Measurements from ENCODE around the gene INPP5F. TPM values are rescaled to one million over a fixed set of nuclear protein-coding genes. Genes with fewer than 3 reads are reported as not detected.
A peak's percentile ranks its signal among the peaks of the same experiment; 100 is the strongest.

Gene INPP5F
- total and polyA plus RNA-seq, 2 of the 13 experiments (the other 11 are each of a cell fraction or from before 2014, with no cell fraction given) = 12.5 to 15.7 TPM

GRCh38 chr10:119872860-119873681 lies 147.2 kb downstream of the INPP5F start (continued):
- TF ChIP-seq, protein P1, sequence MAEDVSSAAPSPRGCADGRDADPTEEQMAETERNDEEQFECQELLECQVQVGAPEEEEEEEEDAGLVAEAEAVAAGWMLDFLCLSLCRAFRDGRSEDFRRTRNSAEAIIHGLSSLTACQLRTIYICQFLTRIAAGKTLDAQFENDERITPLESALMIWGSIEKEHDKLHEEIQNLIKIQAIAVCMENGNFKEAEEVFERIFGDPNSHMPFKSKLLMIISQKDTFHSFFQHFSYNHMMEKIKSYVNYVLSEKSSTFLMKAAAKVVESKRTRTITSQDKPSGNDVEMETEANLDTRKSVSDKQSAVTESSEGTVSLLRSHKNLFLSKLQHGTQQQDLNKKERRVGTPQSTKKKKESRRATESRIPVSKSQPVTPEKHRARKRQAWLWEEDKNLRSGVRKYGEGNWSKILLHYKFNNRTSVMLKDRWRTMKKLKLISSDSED (CRISPR knock-in tag; IDR thresholded peaks at IDR 0.05) = 0 out of 2 replicates have a peak, but pooled peaks have one; percentile 47
- TF ChIP-seq, protein P2, sequence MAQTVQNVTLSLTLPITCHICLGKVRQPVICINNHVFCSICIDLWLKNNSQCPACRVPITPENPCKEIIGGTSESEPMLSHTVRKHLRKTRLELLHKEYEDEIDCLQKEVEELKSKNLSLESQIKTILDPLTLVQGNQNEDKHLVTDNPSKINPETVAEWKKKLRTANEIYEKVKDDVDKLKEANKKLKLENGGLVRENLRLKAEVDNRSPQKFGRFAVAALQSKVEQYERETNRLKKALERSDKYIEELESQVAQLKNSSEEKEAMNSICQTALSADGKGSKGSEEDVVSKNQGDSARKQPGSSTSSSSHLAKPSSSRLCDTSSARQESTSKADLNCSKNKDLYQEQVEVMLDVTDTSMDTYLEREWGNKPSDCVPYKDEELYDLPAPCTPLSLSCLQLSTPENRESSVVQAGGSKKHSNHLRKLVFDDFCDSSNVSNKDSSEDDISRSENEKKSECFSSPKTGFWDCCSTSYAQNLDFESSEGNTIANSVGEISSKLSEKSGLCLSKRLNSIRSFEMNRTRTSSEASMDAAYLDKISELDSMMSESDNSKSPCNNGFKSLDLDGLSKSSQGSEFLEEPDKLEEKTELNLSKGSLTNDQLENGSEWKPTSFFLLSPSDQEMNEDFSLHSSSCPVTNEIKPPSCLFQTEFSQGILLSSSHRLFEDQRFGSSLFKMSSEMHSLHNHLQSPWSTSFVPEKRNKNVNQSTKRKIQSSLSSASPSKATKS (CRISPR knock-in tag; IDR thresholded peaks at IDR 0.05) = no peak
- TF ChIP-seq, protein P3, sequence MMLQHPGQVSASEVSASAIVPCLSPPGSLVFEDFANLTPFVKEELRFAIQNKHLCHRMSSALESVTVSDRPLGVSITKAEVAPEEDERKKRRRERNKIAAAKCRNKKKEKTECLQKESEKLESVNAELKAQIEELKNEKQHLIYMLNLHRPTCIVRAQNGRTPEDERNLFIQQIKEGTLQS (CRISPR knock-in tag; IDR thresholded peaks at IDR 0.05) = no peak
- TF ChIP-seq ARNT2 (CRISPR knock-in tag; IDR thresholded peaks at IDR 0.05; ENCODE audit: low read depth) (peak; percentile 79; the same call in 1 of the 2 replicates), ZBED4 (CRISPR knock-in tag; IDR thresholded peaks at IDR 0.05; ENCODE audit: borderline replicate concordance) (peak; percentile 51; the same call in 1 of the 2 replicates), YEATS4 (CRISPR knock-in tag; IDR thresholded peaks at IDR 0.05; ENCODE audit: borderline replicate concordance) (peak; percentile 37; the same call in 1 of the 2 replicates), ZNF564 (CRISPR knock-in tag; IDR thresholded peaks at IDR 0.05) (no peak; the same call in 1 of the 2 replicates), HOXA3 (CRISPR knock-in tag; IDR thresholded peaks at IDR 0.05) (peak; percentile 100), ZFY (CRISPR knock-in tag; IDR thresholded peaks at IDR 0.05) (peak; percentile 80), KLF16 (CRISPR knock-in tag; IDR thresholded peaks at IDR 0.05) (peak in 1 of 2 experiments; percentile 74; a peak in 2 of 4 replicates), MAZ (IDR thresholded peaks at IDR 0.05; ENCODE audit: borderline replicate concordance, low read depth, low read length) (no peak; the same call in 1 of the 2 replicates), MAZ (CRISPR knock-in tag; IDR thresholded peaks at IDR 0.05; ENCODE audit: low read depth) (peak; percentile 76), ZNF317 (CRISPR knock-in tag; IDR thresholded peaks at IDR 0.05) (peak; percentile 61; the same call in 1 of the 2 replicates), NCOA1 (CRISPR knock-in tag; IDR thresholded peaks at IDR 0.05) (no peak), DR1 (CRISPR knock-in tag; IDR thresholded peaks at IDR 0.05) (peak; percentile 24; the same call in 1 of the 2 replicates), ZNF451 (CRISPR knock-in tag; IDR thresholded peaks at IDR 0.05) (peak; percentile 75), RFX3 (CRISPR knock-in tag; IDR thresholded peaks at IDR 0.05) (no peak), SMAD9 (CRISPR knock-in tag; IDR thresholded peaks at IDR 0.05) (0 out of 2 replicates have a peak, but pooled peaks have one; percentile 26), MBD4 (IDR thresholded peaks at IDR 0.05; ENCODE audit: borderline replicate concordance, low read length) (no peak)
- TF ChIP-seq, protein P4, sequence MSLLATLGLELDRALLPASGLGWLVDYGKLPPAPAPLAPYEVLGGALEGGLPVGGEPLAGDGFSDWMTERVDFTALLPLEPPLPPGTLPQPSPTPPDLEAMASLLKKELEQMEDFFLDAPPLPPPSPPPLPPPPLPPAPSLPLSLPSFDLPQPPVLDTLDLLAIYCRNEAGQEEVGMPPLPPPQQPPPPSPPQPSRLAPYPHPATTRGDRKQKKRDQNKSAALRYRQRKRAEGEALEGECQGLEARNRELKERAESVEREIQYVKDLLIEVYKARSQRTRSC (CRISPR knock-in tag; IDR thresholded peaks at IDR 0.05; ENCODE audit: low read depth) = no peak
